MCF 10A (cell line): ENCODE measurements around the gene AOC1. TPM values are rescaled to one million over a fixed set of nuclear protein-coding genes. Genes with fewer than 3 reads are reported as not detected.

Source experiments
- BruUV-seq: library from RNA; stranded (reverse); fragments of 400-500 nt; replicated peaks from 2 replicates; lab custom pipeline; 2021; lab: Mats Ljungman, UMichigan
- CTCF ChIA-PET: fragments of 300-600 bp; sonication (Branson Sonifier 250); formaldehyde crosslinking; extraction: SDS; loops from one replicate; lab custom pipeline; 2021; ENCODE audit warnings: antibody characterized with exemption, inconsistent platforms; lab: Yijun Ruan, JAX
- POLR2A ChIA-PET: fragments of 300-600, 350-650 bp; sonication (Branson Sonifier 250); formaldehyde crosslinking; extraction: SDS; loops from one replicate; lab custom pipeline; 2020; ENCODE audit warnings: antibody characterized with exemption, inconsistent platforms; lab: Yijun Ruan, JAX
- DNase-seq: peaks from one replicate; pipeline ENCODE4 v3.0.0-alpha.2; 2018; ENCODE audit not compliant: unreplicated experiment
- H3K27ac Mint-ChIP-seq: one replicate; pipeline ENCODE4 v1.8.0; 2022; ENCODE audit warnings: mild to moderate bottlenecking, low read depth, mixed read lengths; ENCODE audit not compliant: unreplicated experiment
- H3K27me3 Mint-ChIP-seq: one replicate; pipeline ENCODE4 v1.8.0; 2022; ENCODE audit warnings: mixed read lengths; ENCODE audit not compliant: insufficient read depth, unreplicated experiment
- H3K36me3 Mint-ChIP-seq: one replicate; pipeline ENCODE4 v1.8.0; 2022; ENCODE audit warnings: mild to moderate bottlenecking, moderate library complexity, mixed read lengths; ENCODE audit not compliant: insufficient read depth, unreplicated experiment
- H3K4me1 Mint-ChIP-seq: one replicate; pipeline ENCODE4 v1.8.0; 2022; ENCODE audit warnings: mixed read lengths; ENCODE audit not compliant: insufficient read depth, unreplicated experiment
- H3K4me3 Mint-ChIP-seq: one replicate; pipeline ENCODE4 v1.8.0; 2022; ENCODE audit warnings: mild to moderate bottlenecking, moderate library complexity, mixed read lengths; ENCODE audit not compliant: unreplicated experiment
- H3K9me3 Mint-ChIP-seq: one replicate; pipeline ENCODE4 v1.8.0; 2022; ENCODE audit warnings: mixed read lengths; ENCODE audit not compliant: unreplicated experiment
- CTCF ChIP-seq: fragments of 200-600 bp; IDR thresholded peaks from one replicate; pipeline ENCODE4 v1.8.0; 2022; ENCODE audit warnings: antibody characterized with exemption, mild to moderate bottlenecking; ENCODE audit not compliant: unreplicated experiment
- intact Hi-C: fragments of 100-400 bp; cut with micrococcal nuclease; formaldehyde crosslinking; loops from 2 replicates; pipeline ENCODE4 v1.14.1; 2022
- total RNA-seq: library from RNA; stranded (reverse); gene quantifications from 2 replicates; pipeline ENCODE4 v1.2.3, GENCODE V29; 2022

The AOC1 gene
- total RNA-seq, 1 experiment from 2014 or later = 0.23 TPM

- no TSS peak for BruUV-seq
- Mint-ChIP-seq H3K9me3 (no peaks in the 10 kb centered on the region), H3K4me1 (no peaks in the 10 kb centered on the region), H3K36me3 (no peaks in the 10 kb centered on the region), H3K27ac (no peak overlapping the region), H3K27me3 (peaks cover 61% of the 10 kb centered on the region), H3K4me3 (no peak overlapping the region)
- ChIA-PET CTCF (interaction anchor here (0.8 kb wide), 1 partner anchor 156 kb away, joined by 3 read pairs; no protein-coding TSS in a partner anchor), POLR2A (interaction anchor here (0.6 kb wide), 1 partner anchor 9 kb away, joined by 3 read pairs; no protein-coding TSS in a partner anchor)
- intact Hi-C loops = no loop called here
- DNase-seq = no peak
- no peak for TF ChIP-seq CTCF
These were observed 22.9 kb upstream of the AOC1 start for GRCh38 chr7:150829426-150829825.

- ChIA-PET CTCF (no interaction called here), POLR2A (no interaction called here)
- intact Hi-C loops = no loop called here
- DNase-seq = no peak
- Mint-ChIP-seq H3K4me1 (no peaks in the 10 kb centered on the region), H3K4me3 (no peak overlapping the region), H3K36me3 (no peaks in the 10 kb centered on the region), H3K27me3 (peaks cover 60% of the 10 kb centered on the region), H3K27ac (no peak overlapping the region), H3K9me3 (no peaks in the 10 kb centered on the region)
- no peak for TF ChIP-seq CTCF
- no TSS peak for BruUV-seq
These were observed 21.4 kb upstream of the AOC1 start for GRCh38 chr7:150830937-150831336.

GRCh38 chr7:150831851-150832250 lies 20.5 kb upstream of the AOC1 start:
- ChIA-PET POLR2A (no interaction called here), CTCF (interaction anchor here (0.6 to 0.7 kb wide), 2 partner anchors 44 to 277 kb away, joined by 3 to 7 read pairs; no protein-coding TSS in a partner anchor)
- no peak for TF ChIP-seq CTCF
- H3K36me3 Mint-ChIP-seq = no peaks in the 10 kb centered on the region
- H3K4me1 Mint-ChIP-seq = no peaks in the 10 kb centered on the region
- BruUV-seq = no TSS peak
- DNase-seq = no peak
- no peak overlapping the region for H3K27ac Mint-ChIP-seq
- H3K4me3 Mint-ChIP-seq = no peak overlapping the region
- no peaks in the 10 kb centered on the region for H3K9me3 Mint-ChIP-seq
- intact Hi-C loops = no loop called here
- H3K27me3 Mint-ChIP-seq = peaks cover 60% of the 10 kb centered on the region

GRCh38 chr7:150835019-150835418 lies 17.3 kb upstream of the AOC1 start:
- Mint-ChIP-seq H3K4me1 (no peaks in the 10 kb centered on the region), H3K27me3 (peaks cover 28% of the 10 kb centered on the region), H3K9me3 (no peaks in the 10 kb centered on the region), H3K36me3 (no peaks in the 10 kb centered on the region), H3K4me3 (no peak overlapping the region), H3K27ac (no peak overlapping the region)
- DNase-seq = no peak
- TF ChIP-seq CTCF = no peak
- BruUV-seq = no TSS peak
- ChIA-PET POLR2A (no interaction called here), CTCF (no interaction called here)
- intact Hi-C loops = no loop called here
